ENCODE data around the gene HCN2.

Gene HCN2

GRCh38 chr19:656751-657559, 67.3 kb downstream of the HCN2 start:
- no peak for DNase-seq (ENCODE audit: low spot score)

DNA sequence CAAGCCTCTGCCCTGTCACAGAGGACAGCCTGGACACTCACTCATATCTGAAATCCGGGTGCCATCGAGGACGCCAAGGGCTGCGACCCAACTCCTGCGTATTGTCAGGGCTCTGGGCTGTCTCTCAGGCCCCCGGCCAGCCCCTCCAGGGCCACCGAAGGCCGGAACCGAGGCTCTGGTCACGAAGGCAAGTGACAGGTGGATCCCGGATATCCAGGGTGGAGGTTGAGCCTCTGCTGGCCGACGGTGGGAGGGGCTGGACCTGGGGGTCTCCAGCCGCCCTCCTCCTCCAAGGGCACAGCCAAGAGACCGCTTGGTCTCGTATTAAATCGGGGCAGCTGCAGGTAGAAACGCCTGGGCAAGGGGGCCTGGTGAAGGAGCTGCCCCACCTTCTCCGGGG, 67.9 kb downstream of the HCN2 start:
- DNase-seq (ENCODE audit: low spot score): no peak

GRCh38 chr19:658059-658839, 68.6 kb downstream of the HCN2 start:
- DNase-seq (ENCODE audit: low spot score): no peak

- peak; percentile 62 for DNase-seq (ENCODE audit: low spot score)
Measured at GRCh38 chr19:658916-659839, 69.5 kb downstream of the HCN2 start.

- DNase-seq (ENCODE audit: low spot score): no peak
Measured at GRCh38 chr19:660793-661426, 71.2 kb downstream of the HCN2 start.

- DNase-seq (ENCODE audit: low spot score): peak; percentile 46
Measured at GRCh38 chr19:661427-662196, 71.9 kb downstream of the HCN2 start.

DNA sequence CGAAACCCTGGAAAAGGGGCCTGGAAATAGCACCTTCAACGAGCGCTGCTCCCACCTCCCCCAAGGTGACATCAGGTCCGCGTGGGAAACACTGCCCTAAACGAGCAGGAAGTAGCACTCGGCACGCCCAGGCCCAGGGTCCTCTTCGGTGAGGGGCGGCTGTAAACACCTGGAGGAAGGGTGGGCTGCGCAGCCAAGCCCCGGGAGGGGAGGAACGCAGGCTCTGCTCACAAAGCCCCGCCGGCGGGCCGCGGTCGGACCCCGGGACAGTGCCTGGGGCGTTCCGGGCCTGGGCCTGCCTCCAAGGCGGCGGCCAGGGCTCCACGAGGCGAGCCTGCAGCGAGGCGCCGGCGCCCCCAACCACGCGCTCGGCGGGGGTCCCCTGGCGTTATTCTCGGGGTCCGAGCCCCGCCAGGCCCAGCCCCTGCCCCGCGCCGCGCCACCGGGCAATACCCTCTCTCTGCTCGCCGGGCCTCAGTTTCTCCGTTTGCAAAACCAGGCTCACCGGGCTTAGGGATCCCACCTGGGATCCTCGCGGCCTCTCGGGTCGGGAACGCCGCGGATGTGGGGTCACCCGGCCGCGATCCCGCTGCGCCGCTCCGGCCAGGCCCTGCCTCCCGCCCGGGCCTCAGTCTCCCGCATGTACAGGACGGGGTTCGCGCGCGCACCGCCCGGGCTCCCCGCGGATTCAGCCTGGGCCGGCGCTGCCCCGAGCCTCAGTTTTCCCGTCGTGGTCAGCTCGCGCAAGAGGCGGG, 72.7 kb downstream of the HCN2 start:
- DNase-seq (ENCODE audit: low spot score): peak; percentile 32

GRCh38 chr19:662962-663681, 73.4 kb downstream of the HCN2 start, which contains the start of gene RNF126:
Gene RNF126, minus strand, starts transcription at chr19:663214. Its CDS starts 93 bp downstream, at chr19:663121.
- peak; percentile 97 for DNase-seq (ENCODE audit: low spot score)

GRCh38 chr19:663682-664117, 74.0 kb downstream of the HCN2 start:
- DNase-seq (ENCODE audit: low spot score): no peak

DNA sequence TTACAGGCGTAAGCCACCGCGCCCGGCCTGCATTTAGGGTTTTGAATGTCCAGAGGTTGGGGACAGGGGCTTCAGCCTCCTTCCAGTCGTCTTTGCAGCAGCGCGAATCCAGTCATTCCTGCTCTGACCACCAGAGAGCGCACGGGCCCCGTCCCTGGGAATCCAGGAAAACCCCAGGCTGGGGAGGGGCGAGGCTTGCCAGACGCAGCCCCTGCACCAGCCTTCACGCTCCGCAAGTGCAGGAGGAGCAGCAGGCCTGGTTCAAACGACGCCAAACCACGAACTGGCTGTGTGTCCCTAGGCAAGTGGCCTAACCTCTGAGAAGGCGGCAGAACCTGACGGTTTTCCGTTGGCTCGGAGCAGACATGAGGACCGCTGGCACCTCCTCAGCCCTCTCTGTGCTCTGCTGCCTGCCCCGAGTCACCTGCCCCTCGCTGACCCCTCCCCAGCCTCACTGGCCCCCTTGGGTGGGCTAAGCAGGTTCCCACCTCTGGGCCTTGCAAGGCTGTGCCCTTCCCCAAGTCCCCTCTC, 75.3 kb downstream of the HCN2 start:
- DNase-seq (ENCODE audit: low spot score): peak; percentile 85

All from AG08395 (cell line).